ENCODE measurements around the gene OLIG2.

- TF ChIP-seq PATZ1 (CRISPR knock-in tag; IDR thresholded peaks at IDR 0.05; ENCODE audit: borderline replicate concordance) (no peak), GLIS3 (CRISPR knock-in tag; IDR thresholded peaks at IDR 0.05) (no peak), ZFP30 (CRISPR knock-in tag; IDR thresholded peaks at IDR 0.05) (no peak), CREB5 (CRISPR knock-in tag; IDR thresholded peaks at IDR 0.05; ENCODE audit: low read depth) (no peak), ARNTL (CRISPR knock-in tag; IDR thresholded peaks at IDR 0.05; ENCODE audit: borderline replicate concordance, low read depth) (no peak), ZC3H10 (CRISPR knock-in tag; IDR thresholded peaks at IDR 0.05) (no peak), CSRNP3 (CRISPR knock-in tag; IDR thresholded peaks at IDR 0.05) (no peak)
Measured at GRCh38 chr21:33022489-33022827, 3.3 kb upstream of the OLIG2 start.
